ENCODE results near the gene RGS7.

DNA sequence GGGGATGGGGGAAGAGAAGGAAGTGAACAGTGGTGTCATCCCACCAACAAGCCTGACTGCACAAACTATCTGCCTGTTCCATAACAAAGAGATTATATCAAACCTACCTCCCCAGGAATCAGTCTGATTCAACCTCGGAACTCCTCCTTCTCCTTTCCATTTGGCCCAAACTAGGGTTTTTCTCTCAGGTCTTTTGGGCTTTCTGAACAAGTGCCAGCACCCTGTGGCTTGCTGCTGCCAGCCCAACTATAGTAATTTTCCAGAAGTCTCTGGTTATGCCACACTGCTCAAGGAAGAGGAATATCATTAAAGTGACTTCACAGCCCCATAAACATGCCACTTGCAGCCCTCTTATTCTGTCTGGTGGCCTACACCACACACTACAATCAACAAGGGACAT, 70.5 kb downstream of the RGS7 start:
- TF ChIP-seq CTCF (IDR thresholded peaks at IDR 0.05 in 4 of 5, conservative IDR thresholded peaks at IDR 0.05 in 1 of 5) (no peak), POLR2A (IDR thresholded peaks at IDR 0.05) (no peak)
